GM12874 (cell line): ENCODE data around the gene APOB.

Experiments used
- CTCF ChIP-seq: IDR thresholded peaks from 2 replicates; pipeline ENCODE4 v1.5.1; 2011; ENCODE audit warnings: low read depth, mild to moderate bottlenecking, control low read depth, low read length, moderate library complexity; ENCODE audit not compliant: insufficient read depth

The APOB gene

DNA sequence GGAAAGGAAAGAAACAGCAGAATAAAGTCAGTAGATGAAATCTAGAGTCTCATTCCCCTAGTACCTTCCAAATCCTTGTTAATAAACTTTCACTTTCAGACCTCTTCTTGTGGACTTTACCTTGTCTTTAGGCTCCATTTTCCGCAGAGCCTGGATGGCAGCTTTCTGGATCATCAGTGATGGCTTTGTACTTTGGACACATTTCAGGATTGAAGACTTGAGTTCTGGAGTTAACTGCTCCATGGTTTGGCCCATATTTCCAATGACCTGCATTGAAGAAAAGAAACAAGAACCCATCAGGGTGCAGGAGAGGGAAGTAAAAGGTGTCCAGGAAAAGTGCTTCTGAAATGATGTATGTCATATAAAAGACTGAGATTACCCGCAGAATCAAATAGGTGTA is 14.4 kb downstream of the APOB start:
- no peak for TF ChIP-seq CTCF

- no peak for TF ChIP-seq CTCF
These were observed 15.6 kb downstream of the APOB start for GRCh38 chr2:21028021-21028947.

GRCh38 chr2:21026479-21027282 is 17.2 kb downstream of the APOB start:
- TF ChIP-seq CTCF = no peak

DNA sequence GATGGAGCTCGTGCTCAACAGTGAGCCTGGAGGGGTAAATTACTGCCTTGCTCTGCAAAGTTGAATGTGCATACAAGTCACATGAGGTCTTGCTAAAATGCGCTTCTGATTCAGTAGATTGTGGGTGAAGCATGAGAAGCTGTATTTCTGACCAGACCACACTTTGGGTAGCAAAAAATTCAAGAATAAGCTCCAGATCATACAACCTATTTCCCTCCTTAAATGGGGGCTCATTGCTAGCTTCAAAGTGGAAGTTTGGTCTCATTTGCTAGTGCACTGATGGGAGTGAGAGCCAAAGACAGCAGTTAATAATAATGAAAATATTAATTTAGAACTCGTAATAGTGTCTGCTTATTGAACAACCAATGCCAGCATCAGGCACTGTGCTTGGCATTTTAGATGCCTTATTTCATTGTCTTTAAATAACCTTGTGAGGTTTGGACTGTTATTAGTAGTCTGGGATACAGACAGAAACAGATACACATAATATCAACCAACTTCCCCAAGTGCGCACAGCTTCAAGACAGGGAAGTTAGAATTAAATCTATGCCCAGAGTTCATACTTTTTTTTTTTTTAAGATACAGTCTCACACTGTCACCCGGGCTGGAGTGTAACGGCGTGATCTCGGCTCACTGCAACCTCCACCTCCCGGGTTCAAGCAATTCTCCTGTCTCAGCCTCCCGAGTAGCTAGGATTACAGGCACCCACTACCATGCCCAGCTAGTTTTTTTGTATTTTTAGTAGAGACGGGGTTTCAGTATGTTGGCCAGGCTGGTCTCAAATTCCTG is 18.0 kb downstream of the APOB start:
- TF ChIP-seq CTCF = no peak

DNA sequence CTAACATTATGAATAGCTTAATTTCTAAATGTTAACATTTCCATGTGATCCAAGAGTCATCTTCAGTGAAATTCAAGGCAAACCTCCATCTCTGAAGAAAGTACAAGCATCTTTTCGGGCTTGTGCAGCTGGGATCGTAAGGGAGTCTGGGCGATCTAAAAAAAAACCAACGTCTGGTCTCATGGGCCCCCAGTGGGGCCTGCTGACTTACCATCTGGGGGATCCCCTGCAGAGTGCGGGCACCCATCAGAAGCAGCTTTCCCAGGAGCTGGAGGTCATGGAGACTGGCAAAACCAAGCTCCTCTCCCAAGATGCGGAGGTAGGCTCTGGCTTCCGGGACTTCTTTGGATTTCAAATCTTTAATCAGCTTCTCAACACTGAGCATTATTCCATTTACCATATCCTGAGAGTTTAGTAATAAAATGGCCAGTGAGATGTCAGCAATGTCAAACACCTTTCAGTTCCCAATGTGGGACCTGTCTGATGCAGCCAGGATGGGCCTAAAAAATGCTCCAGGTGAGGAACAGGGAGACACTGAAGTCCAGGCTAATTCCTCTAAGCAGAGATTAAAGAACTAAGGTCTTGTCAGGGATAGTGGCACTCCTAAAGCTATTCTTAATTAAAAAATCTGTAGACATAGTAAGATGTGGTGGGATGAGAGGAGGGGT is 19.0 kb downstream of the APOB start:
- TF ChIP-seq CTCF = no peak

DNA sequence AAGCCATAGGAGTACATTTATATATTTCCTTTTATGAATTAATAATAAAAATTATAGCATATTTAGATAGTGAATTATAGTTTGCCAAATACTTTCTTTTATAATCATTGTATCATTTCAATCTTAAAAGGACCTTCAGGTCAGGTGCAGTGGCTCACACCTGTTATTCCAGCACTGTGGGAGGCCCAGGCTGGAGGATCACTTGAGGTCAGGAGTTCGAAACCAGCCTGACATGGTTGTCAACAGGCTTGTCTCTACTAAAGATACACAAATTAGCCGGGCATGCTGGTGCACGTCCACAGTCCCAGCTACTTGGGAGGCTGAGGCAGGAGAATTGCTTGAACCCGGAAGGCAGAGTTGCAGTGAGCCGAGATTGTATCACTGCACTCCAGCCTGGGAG is 19.7 kb downstream of the APOB start:
- TF ChIP-seq CTCF = no peak
